Measurements from ENCODE around the gene CHCHD3. TPM values are rescaled to one million over a fixed set of nuclear protein-coding genes. Genes with fewer than 3 reads are reported as not detected.

The CHCHD3 gene
- total RNA-seq, 1 experiment from 2014 or later = 149 TPM

DNA sequence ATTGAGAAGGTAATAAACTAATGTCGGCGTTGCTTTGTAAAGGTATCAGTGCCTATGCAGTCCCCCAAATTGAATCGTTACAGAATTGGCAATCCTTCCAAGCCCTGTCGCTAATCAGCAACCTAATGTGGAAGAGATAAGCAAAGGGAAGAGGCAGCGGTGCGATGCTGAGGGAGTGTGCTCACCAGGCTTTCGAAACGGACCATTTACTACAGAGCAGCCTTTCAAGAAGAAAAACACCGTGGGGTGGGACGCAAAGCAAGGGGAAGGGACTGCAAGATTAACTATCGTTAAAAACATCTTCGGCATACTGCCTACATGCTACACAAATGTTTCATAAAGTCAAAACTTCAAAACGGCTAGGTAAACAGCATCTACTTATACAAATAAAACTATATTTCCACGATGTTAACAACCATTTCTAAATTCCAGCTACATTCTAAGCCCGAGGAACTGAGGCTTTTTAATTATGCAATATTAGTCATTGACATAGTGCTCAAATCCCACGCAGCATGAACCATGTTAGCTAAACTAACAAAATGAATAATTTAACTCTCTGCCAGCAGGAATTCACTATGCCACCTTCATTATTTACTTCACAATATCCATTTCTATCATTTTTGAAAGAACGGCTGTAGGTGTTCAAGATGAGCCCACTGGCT, 85.2 kb downstream of the CHCHD3 start:
- POLR2A ChIA-PET (ENCODE audit: unreplicated experiment) = no interaction called here
- Histone ChIP-seq H3K4me1 (ENCODE audit: insufficient read depth, low read length) (no peaks in the 10 kb centered on the region), H3K9me3 (ENCODE audit: low read length) (no peaks in the 10 kb centered on the region), H4K20me1 (ENCODE audit: low read length) (peaks cover 6% of the 10 kb centered on the region; the same call in 1 of the 2 replicates), H3K27ac (ENCODE audit: low read length) (no peak overlapping the region), H3K4me3 (ENCODE audit: low read length) (no peak overlapping the region), H3F3A (ENCODE audit: low read length, unreplicated experiment) (no peaks in the 10 kb centered on the region), H3K27me3 (ENCODE audit: low read length) (no peaks in the 10 kb centered on the region), H3K79me2 (ENCODE audit: low read length) (peaks cover 60% of the 10 kb centered on the region), H3K36me3 (ENCODE audit: low read depth, low read length) (no peaks in the 10 kb centered on the region), H3K4me2 (ENCODE audit: low read length) (no peak overlapping the region), H3K9me2 (replicated peaks; ENCODE audit: low read length) (no peaks in the 10 kb centered on the region), H2AFZ (ENCODE audit: low read length) (no peak overlapping the region), H3K9ac (ENCODE audit: low read length) (no peak overlapping the region)
- no peak for DNase-seq
- no TSS peak for BruUV-seq (replicated peaks)
- TF ChIP-seq EZH2phosphoT487 (IDR thresholded peaks at IDR 0.05; ENCODE audit: borderline replicate concordance, low read length) (no peak), EZH2 (IDR thresholded peaks at IDR 0.05; ENCODE audit: low read length, unreplicated experiment) (no peak), CTCF (conservative IDR thresholded peaks at IDR 0.05; ENCODE audit: low read depth, low read length) (no peak)
- CTCF ChIA-PET = no interaction called here
- intact Hi-C loops (cut with micrococcal nuclease) = no loop called here
- no peak for ATAC-seq

GRCh38 chr7:132993377-132994013, 88.4 kb downstream of the CHCHD3 start:
- no TSS peak for BruUV-seq (replicated peaks)
- H3K79me2 ChIP-seq (ENCODE audit: low read length) = peaks cover 67% of the 10 kb centered on the region

More at GRCh38 chr7:132993377-132994013, 88.4 kb downstream of the CHCHD3 start:
- Histone ChIP-seq H3K9ac (ENCODE audit: low read length) (no peak overlapping the region), H4K20me1 (ENCODE audit: low read length) (0 out of 2 replicates have a peak, but pooled peaks cover 6% of the 10 kb centered on the region), H3K27me3 (ENCODE audit: low read length) (no peaks in the 10 kb centered on the region), H3K4me2 (ENCODE audit: low read length) (no peak overlapping the region), H3K9me3 (ENCODE audit: low read length) (no peaks in the 10 kb centered on the region), H3K36me3 (ENCODE audit: low read depth, low read length) (no peaks in the 10 kb centered on the region), H2AFZ (ENCODE audit: low read length) (no peak overlapping the region), H3K27ac (ENCODE audit: low read length) (no peak overlapping the region), H3F3A (ENCODE audit: low read length, unreplicated experiment) (no peaks in the 10 kb centered on the region), H3K9me2 (replicated peaks; ENCODE audit: low read length) (no peaks in the 10 kb centered on the region), H3K4me1 (ENCODE audit: insufficient read depth, low read length) (no peaks in the 10 kb centered on the region), H3K4me3 (ENCODE audit: low read length) (no peak overlapping the region)
- ChIA-PET CTCF (no interaction called here), POLR2A (ENCODE audit: unreplicated experiment) (no interaction called here)
- intact Hi-C loops (cut with micrococcal nuclease) = no loop called here
- DNase-seq (no peak), ATAC-seq (no peak)
- no peak for TF ChIP-seq CTCF (conservative IDR thresholded peaks at IDR 0.05; ENCODE audit: low read depth, low read length)
- no peak for TF ChIP-seq EZH2 (IDR thresholded peaks at IDR 0.05; ENCODE audit: low read length, unreplicated experiment)
- TF ChIP-seq EZH2phosphoT487 (IDR thresholded peaks at IDR 0.05; ENCODE audit: borderline replicate concordance, low read length) = no peak
